HG03342 (cell line): Measurements from ENCODE around the gene INCENP.

Source experiments
- ATAC-seq: cut with Tn5 transposase; IDR thresholded peaks from one replicate; pipeline ENCODE4 v1.9.1; 2021; ENCODE audit warnings: mild to moderate bottlenecking, moderate library complexity; ENCODE audit not compliant: unreplicated experiment

The INCENP gene

GRCh38 chr11:62124186-62125113 is 639 bp downstream of the INCENP start:
- peak; percentile 13 for ATAC-seq

DNA sequence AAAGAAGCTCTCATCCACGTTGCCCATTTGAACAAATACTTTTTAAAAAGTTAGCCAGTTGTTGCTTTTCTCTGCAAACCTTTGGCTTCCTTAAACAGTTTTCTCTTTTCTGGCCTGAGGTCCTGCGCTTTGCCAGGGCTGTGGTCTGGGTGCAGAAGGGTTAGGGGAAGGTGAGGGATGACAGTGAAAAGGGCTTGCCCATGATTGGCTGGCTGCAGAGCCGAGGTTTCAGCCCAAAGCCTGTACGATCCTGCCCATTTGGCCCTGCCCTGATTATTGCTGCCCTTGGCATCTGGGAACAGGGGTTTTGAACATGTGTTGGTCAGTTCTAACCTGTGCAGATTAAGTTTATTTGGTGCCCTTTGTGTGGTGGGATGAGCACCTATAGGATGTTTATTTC is 1.5 kb downstream of the INCENP start:
- ATAC-seq = no peak

GRCh38 chr11:62125881-62126280 is 2.1 kb downstream of the INCENP start:
- no peak for ATAC-seq

DNA sequence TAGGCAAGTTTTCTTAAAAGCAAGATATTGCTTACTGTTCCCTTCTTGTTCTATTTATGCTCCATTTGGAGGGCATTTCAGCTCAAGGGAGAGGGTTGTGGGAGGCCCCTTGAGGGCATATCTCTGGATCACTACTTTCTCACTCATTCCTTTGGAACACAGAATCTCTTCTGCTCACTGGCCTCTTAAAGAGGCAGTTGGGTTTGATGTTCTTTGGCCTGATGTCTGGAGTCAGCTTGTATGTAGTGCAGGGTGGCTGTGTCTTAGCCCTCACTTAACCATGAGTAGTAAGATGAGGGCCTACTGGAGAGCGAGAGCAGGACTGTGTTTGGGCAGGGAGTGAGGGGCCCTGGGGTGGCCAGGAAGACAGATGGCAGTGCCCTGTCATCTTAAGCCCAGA is 3.6 kb downstream of the INCENP start:
- no peak for ATAC-seq

DNA sequence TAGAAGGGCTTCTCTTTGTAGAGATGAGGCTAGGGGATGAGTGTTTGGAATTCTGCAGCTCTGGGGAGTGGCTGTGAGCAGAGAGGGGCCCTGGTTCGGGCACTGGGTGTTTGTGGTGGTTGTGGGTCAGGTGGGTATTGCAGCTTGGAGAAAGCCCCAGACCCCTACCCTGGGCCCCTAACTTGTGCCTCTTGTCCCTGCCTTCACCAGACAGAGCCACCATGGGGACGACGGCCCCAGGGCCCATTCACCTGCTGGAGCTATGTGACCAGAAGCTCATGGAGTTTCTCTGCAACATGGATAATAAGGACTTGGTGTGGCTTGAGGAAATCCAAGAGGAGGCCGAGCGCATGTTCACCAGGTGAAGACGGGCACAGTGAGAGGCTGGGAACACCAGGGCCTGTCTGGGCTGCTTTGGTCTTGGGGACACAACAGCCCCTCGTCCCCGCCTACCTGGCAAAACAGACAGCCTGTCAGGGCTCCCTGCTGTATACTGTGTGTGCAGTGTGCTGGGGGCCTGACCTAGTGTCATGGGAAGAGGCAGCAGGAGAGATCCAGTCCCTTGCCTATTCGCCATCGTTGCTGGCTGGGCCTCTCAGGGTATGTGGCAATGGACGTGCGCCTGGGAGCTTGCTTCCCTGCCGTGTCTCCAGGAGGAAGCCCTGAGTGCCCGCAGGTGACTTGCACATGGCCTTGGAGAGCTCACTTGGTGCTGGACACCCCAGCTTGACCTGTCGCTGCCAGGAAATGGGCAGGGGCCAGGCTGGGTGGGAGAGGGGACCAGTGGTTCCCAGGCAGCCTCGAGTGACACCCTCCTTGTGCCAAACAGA is 4.3 kb downstream of the INCENP start:
- ATAC-seq = no peak

GRCh38 chr11:62128835-62129234 is 5.0 kb downstream of the INCENP start:
- no peak for ATAC-seq

- no peak for ATAC-seq
Observed at GRCh38 chr11:62129590-62130282, 5.9 kb downstream of the INCENP start.

DNA sequence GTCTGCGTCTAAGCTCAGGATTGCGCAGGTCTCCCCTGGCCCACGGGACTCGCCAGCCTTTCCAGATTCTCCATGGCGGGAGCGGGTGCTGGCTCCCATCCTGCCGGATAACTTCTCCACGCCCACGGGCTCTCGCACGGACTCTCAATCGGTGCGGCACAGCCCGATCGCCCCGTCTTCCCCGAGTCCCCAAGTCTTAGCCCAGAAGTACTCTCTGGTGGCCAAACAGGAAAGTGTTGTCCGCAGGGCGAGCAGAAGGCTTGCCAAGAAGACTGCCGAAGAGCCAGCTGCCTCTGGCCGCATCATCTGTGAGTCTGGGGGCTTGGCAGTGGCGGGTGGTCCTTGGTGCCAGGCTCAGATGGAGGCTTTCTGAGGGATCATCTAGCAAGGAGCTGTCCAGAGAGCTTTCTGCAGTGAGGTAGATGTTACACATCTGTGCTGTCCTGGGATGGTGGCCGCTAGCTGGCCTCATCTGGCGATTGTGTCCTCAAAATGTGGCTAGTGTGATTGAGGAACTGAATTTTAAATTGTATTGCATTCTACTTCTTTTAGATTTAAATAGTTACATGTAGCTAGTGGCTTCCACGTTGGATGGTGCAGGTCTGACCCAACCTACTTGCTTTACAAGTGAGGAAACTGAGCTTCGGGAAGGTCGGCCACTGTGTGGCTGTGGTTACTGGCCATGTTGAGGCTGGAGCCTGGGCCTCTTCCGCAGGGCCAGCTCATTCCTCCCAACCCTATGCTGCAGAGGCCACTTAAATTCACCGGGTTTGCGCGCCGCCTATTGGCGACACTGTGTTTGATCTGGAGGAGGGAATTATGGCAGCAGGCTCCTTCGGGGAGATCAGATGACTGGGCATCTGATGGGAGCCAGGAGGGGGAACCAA is 6.7 kb downstream of the INCENP start:
- no peak for ATAC-seq

GRCh38 chr11:62131170-62131464 is 7.3 kb downstream of the INCENP start:
- ATAC-seq = no peak

- no peak for ATAC-seq
Observed at GRCh38 chr11:62132191-62132590, 8.4 kb downstream of the INCENP start.

DNA sequence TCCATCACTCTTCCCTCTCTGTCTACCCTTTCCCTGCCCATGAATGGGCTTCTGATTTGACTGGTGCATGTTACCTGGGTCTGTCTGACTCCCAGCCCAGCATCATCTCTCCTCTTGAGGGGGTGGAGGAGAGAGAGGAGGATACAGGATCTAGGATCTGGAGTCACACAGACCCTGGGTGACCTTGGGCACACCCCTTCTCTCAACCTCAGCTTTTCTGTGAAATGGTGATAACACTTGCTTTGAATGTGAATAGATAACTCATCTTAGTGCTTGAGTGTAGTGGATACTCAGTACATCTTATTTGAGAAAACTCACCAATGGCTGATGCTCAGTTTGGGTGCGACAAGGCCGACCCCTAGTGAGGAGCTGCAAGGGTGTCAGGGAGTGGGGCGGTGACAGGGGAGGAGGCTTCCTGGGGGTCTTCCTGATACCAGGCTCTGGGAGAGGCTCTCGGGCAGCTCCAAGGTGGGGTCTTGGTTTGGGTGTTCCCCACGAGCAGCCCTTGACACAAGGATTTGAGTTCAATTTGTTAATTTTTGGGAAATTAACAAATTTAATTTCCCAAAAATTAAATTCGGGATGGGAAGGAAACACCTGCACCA is 9.0 kb downstream of the INCENP start:
- ATAC-seq = no peak

DNA sequence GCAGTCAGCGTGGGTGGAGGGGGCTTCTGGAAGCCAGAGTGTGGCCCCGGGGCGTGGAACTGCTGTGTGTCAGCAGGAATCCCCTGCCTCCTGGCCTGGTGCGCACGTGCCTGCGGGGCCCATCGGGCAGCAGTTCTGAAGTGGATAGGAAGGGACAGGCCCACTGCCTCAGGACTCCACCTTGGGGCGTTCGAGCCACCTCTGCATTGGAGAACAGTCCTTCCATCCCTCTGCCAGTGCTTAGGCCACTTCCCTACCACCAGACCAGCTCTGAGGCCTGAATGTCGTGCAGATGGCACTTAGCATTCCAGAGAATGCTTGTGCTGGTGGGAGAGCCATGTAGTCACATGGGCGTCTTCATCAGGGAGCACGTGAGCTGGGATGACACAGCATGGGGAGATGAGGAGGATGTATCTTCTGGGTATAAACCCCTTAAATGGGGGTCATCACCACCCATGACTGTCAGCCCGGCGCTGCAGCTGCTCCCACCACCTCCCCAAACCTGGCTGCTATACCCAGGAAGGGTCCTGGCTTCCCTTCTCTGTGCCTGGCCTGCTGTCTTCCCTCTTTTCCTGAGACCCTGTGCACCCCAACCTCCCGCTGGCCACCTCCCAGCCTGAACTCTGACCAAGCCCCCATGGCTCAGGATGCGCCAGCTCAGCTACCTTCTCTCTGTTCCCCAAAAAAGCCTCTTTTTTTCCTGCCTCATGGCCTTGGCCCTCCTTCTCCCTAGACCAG is 9.7 kb downstream of the INCENP start:
- no peak for ATAC-seq

DNA sequence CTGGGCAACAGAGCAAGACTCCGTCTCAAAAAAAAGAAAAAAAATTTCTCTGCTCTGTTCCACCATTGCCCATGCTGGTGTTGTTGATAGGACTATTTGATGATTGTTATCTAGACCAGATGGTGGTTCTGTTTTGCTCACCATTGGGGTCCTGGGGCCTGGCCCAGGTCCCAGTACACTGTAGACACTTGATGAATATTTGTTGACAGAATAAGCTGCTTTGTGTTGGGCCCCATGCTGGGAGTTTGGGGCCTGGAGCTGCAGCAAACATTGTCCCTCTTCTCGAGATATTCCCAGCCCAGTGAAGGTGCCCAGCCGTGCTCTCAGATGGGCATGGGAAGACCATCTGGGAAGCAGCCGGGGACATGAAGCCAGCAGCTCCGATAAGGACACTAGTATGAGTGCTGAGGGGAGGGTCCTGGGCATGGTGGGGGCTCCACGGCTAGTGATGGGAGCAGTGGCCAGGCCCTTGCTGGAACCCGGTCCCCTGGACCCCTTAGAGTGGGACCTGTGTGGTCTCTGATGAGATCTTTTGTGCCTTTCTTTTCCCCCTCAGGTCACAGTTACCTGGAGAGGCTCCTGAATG is 13.6 kb downstream of the INCENP start:
- no peak for ATAC-seq

DNA sequence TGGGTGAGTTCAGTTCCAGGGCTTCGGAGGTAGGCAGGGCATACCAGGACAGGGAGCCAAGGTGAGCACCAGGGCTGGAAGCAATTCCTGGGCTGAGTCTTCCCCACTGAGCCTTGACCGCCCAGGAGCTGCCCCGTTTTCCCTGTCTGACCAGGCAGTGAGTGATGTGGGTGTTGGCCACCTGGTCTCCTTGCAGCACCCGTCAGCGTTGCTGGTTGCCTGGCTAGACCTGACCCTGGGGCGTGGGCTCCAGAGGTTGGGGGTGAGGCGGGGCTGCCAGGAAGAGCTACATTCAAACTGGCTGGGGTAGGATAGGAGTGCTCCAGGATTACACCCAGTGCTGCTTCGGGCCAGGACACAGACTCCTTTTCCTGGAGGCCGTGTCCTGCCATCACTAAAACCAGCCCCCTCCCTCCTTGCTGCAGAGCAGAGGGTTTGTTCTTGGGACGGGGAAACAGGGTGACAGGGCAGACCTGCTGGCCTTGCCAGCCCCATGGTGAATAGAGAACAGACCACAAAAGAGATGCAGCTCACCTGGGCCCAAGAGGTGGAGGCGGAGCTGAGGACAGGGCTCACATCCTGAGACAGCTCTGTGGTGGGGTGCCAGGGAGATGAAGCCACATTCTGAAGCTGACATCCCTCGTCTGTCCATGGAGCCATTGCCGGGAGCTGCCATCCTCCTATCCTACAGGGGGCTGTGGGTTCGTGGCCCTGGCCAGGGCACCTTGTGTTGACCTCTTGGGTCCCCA is 14.2 kb downstream of the INCENP start:
- no peak for ATAC-seq

DNA sequence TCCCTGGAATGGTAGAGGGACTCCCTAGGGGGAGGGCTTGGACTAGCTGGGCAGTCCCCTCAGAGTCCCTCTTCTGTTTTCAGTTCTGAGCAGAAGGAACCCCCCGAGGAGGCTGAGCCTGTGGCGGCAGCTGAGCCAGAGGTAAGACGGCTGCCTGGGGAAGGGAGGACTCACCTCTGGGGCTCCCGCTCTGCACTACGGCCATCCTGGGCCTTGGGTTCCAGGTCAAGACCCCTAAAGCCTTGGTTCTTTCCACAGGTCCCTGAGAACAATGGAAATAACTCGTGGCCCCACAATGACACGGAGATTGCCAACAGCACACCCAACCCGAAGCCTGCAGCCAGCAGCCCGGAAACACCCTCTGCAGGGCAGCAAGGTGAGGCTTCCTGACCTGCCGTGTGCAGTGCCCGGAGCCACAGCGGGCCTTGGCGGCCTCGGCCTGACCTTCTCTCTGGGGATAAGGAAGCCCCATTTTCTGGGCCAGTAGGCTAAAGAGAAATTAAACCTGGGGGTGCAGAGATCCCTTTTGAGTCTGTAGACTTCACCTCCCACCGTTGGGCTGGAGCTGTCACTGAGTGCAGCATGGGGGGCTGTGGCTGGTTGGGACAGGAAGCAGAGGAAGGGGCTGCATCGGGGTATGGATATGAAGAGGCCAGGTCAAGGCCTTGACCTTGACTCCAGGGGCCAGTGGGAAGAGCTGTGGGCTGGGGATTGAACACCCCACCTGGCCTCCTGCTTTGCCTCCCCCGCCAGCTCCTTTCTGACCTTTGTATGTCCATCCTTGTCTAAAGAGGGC is 15.0 kb downstream of the INCENP start:
- ATAC-seq = no peak

DNA sequence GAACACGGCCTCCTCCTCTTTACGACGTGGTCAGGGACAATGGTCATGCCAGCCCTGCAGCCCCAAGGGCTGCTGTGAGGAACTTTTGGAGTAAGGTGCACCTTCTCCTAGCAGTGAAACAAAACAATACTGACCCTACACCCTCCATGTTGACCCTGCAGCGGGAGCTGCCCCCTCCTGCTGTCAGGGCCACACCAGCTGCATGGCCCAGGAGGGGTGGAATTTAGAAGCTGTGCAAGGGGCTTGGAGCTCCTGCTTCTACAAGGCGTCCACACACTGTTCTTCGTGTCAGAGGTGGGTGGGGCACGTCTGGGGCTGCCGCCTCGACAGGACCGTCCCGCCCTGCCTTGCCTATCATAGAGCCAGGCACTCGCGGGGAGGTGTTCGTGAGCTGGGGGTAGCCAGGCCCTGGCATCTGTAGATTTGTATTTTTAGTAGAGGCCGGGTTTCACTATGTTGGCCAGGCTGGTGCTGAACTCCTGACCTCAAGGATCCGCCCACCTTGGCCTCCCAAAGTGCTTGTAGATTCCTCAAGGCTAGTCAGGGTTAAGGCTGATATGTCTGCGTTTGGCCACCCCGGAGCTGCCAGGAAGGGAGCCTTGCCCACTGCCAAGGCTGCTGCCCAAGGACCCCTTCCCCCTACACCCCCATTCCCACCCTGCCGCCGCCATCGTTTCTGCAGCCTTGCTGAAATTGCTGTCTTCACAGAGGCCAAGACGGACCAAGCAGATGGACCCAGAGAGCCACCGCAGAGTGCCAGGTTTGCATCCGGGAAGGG is 15.9 kb downstream of the INCENP start:
- no peak for ATAC-seq
